Epithelial cell of proximal tubule (primary cell): Measurements from ENCODE around the gene CAMTA1. TPM values are rescaled to one million over a fixed set of nuclear protein-coding genes. Genes with fewer than 3 reads are reported as not detected.

Source experiments
- DNase-seq: peaks from one replicate; pipeline ENCODE4 v3.0.0-alpha.2; 2011; ENCODE audit warnings: low read depth
- H3K4me3 ChIP-seq: 2 replicates; pipeline ENCODE4 v1.5.1; 2011; ENCODE audit warnings: low read depth, mild to moderate bottlenecking, low read length
- total RNA-seq: library from RNA; depleted of rRNA; stranded (reverse); fragments of >200 nt; gene quantifications from 2 replicates; pipeline ENCODE4 v1.2.3, GENCODE V29; 2015
- TF ChIP-seq, protein P1 (sequence below): conservative IDR thresholded peaks from 2 replicates; pipeline ENCODE4 v1.5.1; 2012; ENCODE audit warnings: low read depth, mild to moderate bottlenecking, low read length

The CAMTA1 gene
- total RNA-seq, 1 donor from 2014 or later = 79.2 TPM

DNA sequence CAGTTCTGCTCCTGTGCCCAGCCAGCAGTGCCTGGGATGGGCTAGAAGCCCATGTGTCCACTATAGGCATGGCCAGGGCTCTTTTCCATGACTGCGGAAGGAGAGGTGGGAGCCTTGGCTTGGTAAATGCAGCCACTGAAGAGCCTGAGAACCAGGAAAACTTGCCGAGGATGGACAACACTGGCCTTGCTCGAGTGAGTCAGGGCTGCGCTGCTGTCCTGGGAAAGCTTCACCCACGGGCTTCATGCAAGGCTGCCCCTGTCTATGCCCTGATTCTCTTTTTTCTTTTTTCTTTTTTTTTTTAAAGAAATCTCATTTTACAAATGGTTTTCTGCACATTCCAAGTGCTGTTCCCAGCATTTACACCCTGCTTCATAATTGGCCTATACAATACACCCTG, 156.5 kb downstream of the CAMTA1 start:
- no peak overlapping the region for H3K4me3 ChIP-seq
- TF ChIP-seq, protein P1, sequence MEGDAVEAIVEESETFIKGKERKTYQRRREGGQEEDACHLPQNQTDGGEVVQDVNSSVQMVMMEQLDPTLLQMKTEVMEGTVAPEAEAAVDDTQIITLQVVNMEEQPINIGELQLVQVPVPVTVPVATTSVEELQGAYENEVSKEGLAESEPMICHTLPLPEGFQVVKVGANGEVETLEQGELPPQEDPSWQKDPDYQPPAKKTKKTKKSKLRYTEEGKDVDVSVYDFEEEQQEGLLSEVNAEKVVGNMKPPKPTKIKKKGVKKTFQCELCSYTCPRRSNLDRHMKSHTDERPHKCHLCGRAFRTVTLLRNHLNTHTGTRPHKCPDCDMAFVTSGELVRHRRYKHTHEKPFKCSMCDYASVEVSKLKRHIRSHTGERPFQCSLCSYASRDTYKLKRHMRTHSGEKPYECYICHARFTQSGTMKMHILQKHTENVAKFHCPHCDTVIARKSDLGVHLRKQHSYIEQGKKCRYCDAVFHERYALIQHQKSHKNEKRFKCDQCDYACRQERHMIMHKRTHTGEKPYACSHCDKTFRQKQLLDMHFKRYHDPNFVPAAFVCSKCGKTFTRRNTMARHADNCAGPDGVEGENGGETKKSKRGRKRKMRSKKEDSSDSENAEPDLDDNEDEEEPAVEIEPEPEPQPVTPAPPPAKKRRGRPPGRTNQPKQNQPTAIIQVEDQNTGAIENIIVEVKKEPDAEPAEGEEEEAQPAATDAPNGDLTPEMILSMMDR = no peak
- no peak for DNase-seq

DNA sequence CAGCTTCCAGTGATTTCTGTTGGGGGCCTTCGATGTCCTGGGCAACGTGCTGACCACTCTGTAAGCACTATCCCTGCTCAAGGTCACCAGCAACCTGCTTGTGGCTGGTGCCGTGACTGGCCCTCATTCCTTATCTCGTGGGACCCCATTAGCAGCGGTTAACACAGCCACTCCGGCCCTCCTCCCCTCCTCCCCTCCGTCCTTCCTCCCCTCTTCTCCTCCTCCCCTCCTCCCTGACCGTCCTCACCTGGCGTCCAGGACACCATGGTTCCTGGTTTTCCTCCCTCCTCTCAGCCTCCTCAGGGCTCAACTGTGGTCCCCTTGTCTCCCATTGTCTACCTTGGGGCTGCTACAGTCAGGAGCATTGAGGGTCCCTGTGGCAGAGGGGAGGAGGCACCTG, 157.7 kb downstream of the CAMTA1 start:
- TF ChIP-seq, protein P1 = no peak
- no peak for DNase-seq
- no peak overlapping the region for H3K4me3 ChIP-seq

DNA sequence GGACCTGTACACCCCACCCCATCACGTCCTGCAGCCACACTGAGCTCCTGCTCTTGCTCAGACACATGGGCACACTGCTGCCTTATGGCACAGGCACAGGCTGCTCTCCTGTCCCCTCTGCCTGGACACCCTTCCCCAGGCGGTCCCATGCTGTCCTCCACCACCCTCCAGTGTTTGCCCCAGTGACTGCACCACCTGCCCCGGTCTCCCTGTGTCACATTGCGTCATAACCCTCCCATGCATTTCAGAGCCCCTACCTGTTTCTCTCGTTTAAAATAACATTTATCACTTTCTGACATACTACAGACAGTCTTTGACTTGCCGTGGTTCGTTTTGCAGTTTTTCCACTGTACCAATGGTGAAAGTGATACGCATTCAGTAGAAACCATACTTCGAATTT, 159.2 kb downstream of the CAMTA1 start:
- H3K4me3 ChIP-seq = no peak overlapping the region
- TF ChIP-seq, protein P1 = no peak
- no peak for DNase-seq

DNA sequence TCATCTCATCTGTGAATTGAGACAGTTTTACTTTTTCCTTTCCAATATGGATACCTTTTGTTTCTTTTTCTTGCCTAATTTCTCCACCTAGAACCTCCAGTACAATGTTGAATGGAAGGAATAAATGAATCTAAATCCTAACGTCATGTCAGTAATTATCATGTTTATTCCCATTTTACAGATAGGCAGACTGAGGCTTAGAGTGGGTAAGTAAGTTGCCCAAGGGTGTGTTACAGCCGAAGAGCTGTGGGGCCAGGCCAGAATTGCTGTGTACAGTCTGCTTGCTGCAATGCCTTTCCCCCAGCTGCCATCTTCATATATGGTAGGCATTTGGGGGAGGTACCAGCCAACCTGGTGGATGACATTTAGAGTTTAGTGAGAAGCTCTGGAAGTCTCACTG, 162.7 kb downstream of the CAMTA1 start:
- H3K4me3 ChIP-seq = no peak overlapping the region
- TF ChIP-seq, protein P1 = no peak
- no peak for DNase-seq

DNA sequence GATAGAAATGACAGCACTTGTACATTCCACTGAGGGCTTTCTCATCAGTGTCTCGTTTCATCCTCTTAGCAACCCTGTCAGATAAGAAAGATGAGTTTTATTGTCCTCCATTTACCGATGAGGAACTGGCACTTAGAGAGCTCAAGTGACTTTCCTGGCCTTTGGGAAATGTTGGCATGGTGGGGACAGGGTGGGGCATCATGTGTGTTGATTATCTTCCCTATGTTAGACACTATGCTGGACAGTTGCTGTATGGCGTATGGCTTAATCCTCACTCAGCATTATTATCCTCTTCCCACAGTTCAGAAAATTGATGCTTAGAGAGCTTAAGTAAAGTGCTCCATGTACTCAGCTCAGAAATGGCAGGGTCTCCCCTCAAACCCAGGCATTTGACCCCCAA, 163.2 kb downstream of the CAMTA1 start:
- H3K4me3 ChIP-seq = no peak overlapping the region
- no peak for DNase-seq
- TF ChIP-seq, protein P1 = no peak

DNA sequence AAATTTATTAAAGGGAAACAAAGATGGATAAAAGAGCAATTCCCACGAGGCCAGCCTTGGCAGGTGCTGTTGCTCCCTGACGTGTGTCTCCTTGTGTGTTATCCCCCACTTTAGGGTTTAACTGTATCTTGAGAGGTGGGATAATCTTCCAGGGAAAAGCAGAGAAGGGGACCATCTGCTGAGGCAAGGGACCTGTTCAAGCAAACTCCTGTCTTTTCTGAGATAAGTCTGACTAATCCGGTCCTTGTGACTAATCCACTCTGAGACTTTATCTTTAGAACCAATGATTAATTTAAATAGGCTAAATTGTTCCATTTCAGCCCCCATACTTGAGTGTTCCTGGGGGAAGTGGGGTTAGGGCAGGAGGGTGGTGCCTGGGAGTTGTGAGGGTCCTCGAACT, 163.6 kb downstream of the CAMTA1 start:
- H3K4me3 ChIP-seq = no peak overlapping the region
- no peak for DNase-seq
- TF ChIP-seq, protein P1 = no peak

DNA sequence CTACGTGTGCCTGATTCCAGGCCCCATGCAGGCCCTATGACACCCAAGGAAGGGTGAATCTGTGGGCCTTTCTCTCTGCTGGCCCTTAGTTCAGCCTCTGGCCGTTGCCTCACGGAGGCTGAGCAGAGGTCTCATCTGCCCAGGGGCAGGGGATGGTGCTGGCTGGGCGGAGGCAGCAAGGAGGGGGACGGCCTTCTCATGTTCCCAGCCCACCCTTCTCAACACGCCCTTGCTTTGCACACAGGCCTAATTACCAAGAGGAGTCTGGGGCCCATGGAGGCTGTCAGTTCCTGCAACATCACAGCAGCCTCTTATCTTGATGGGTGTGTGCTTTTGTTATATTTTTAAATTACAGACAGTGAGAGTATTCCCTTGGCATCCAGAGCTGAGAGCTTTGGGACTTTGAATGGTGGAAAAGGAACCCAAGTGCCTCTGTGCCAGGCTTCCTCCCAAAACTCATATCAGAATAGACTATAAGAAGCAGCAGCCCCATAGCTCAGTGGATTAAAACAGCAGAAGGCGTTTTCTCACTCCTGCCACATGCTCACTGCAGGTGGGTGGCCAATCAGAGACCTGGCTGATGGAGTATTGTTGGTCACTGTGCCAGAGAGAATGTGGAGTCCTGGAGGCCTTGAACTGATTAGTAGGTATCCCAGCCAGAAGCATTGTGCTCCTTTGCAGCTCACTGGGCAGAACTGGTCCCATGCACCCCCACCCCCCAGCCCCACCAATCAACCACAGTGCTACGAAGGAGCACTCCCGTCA, 164.9 kb downstream of the CAMTA1 start:
- TF ChIP-seq, protein P1 = no peak
- H3K4me3 ChIP-seq = no peak overlapping the region
- DNase-seq = no peak
